Esophagus muscularis mucosa (tissue), 4 donors: Measurements from ENCODE around the gene SYCN. TPM values are rescaled to one million over a fixed set of nuclear protein-coding genes. Genes with fewer than 3 reads are reported as not detected.

Experiments used
- DNase-seq: peaks from one replicate; pipeline ENCODE4 v3.0.0-alpha.2; 2017; ENCODE audit errors: extremely low spot score
- H3K27ac ChIP-seq, 4 donors: fragments of 200-600 bp; sonication (generic); replicated peaks in 1 of 4; 1 replicate in 3 of 4; 2 replicates in 1 of 4; pipeline ENCODE4 v1.5.1; 2016 to 2019; ENCODE audit warnings: mild to moderate bottlenecking in 1 of 4
- H3K27me3 ChIP-seq, 4 donors: fragments of 200-600 bp; sonication (generic); one replicate each; pipeline versions ENCODE4 v1.5.1 to v1.6.0; 2016 to 2019
- H3K36me3 ChIP-seq, 4 donors: fragments of 200-600 bp; sonication (generic); one replicate each; pipeline ENCODE4 v1.5.1; 2016 to 2019
- H3K4me1 ChIP-seq, 4 donors: fragments of 200-600 bp; sonication (generic); one replicate each; pipeline ENCODE4 v1.5.1; 2016 to 2019
- H3K4me3 ChIP-seq, 4 donors: fragments of 200-600 bp; sonication (generic); 1 replicate in 2 of 4; 2 replicates in 2 of 4; pipeline ENCODE4 v1.5.1; 2016 to 2019; ENCODE audit warnings: mild to moderate bottlenecking in 4 of 4, moderate library complexity in 1 of 4
- H3K9me3 ChIP-seq, 4 donors: fragments of 200-600 bp; sonication (generic); 1 replicate in 3 of 4; 2 replicates in 1 of 4; pipeline ENCODE4 v1.5.1; 2016 to 2019
- EP300 ChIP-seq: sonication (generic); formaldehyde crosslinking; IDR thresholded peaks from one replicate; pipeline ENCODE4 v1.6.1; 2017; ENCODE audit warnings: antibody characterized with exemption
- POLR2A ChIP-seq: fragments of 450-650 bp; IDR thresholded peaks from one replicate; pipeline ENCODE4 v1.6.1; 2017; ENCODE audit warnings: antibody characterized with exemption, moderate library complexity, mild to moderate bottlenecking, low read depth
- POLR2AphosphoS5 ChIP-seq, 2 donors: sonication (generic); formaldehyde crosslinking; IDR thresholded peaks; one replicate each; pipeline ENCODE4 v1.6.1; 2017; ENCODE audit warnings: antibody characterized with exemption in 2 of 2
- WGBS: methylation state at CpG from one replicate; pipeline ENCODE4 v1.1.5; 2018; 5-methylcytosine and 5-hydroxymethylcytosine counted together
- intact Hi-C: fragments of 100-400 bp; cut with DNase I; formaldehyde crosslinking; loops from one replicate; pipeline ENCODE4 v1.15.1; 2023
- total RNA-seq, 4 donors: library from RNA; depleted of rRNA; stranded (reverse); fragments of >200 nt; gene quantifications; one replicate each; pipeline versions ENCODE4 v1.1.0 to v1.2.1, GENCODE V29; 2016
- TF ChIP-seq, protein P1 (sequence below), 3 experiments: fragments of 200-600 bp in 2 of 3; fragments of 450-650 bp in 1 of 3; sonication (generic) in 2 of 3; IDR thresholded peaks; one replicate each; pipeline ENCODE4 v1.5.1; 2017 to 2019; ENCODE audit warnings: antibody characterized with exemption in 3 of 3, mild to moderate bottlenecking in 2 of 3, moderate library complexity in 1 of 3

SYCN gene
- total RNA-seq, 4 donors from 2014 or later = not detected

DNA sequence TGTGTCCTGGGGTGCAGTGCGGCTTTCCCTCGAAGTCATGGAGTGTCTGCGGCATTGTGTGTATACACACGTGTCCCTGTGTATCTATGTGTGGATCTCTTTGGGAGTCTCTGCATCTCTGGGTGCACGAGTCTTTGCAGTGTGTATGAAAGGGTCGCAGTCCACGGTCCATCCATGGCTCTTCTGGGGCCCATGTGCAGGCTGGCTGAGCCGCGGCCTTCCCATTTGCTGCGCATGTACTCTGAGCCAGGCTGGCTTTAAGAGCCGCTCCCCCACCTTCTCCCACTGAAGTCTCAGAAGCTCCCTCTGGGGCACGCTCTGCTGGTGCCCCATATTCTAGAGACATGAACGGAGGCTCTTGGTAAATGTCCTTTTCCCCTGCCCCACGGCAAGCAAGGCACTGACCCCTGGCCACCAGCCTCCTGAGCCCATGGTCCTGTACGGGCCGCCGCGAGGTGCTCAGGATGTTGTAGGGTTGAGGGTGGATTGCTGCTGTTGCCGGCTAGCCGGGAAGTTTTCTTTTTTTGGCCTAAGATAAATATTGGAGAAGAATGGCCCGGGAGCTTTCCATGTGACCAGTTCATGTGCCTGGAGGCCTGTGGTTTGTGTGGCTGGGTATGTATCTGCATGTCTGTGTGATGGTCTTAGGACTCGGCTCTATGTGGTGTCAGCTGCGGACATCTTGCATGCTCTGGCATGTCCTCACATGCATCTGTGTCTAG lies 46.6 kb downstream of the SYCN start:
- Histone ChIP-seq H3K36me3 (no peaks in the 10 kb centered on the region), H3K4me3 (peak overlapping the region in 2 of 4 donors; percentile 3 to 12), H3K27me3 (no peaks in the 10 kb centered on the region), H3K27ac (no peak overlapping the region), H3K4me1 (peaks cover 39 to 80% (median 74%) of the 10 kb centered on the region in 4 donors), H3K9me3 (no peaks in the 10 kb centered on the region)
- TF ChIP-seq POLR2AphosphoS5 (IDR thresholded peaks at IDR 0.05) = no peak
- TF ChIP-seq EP300 = no peak
- TF ChIP-seq, protein P1, sequence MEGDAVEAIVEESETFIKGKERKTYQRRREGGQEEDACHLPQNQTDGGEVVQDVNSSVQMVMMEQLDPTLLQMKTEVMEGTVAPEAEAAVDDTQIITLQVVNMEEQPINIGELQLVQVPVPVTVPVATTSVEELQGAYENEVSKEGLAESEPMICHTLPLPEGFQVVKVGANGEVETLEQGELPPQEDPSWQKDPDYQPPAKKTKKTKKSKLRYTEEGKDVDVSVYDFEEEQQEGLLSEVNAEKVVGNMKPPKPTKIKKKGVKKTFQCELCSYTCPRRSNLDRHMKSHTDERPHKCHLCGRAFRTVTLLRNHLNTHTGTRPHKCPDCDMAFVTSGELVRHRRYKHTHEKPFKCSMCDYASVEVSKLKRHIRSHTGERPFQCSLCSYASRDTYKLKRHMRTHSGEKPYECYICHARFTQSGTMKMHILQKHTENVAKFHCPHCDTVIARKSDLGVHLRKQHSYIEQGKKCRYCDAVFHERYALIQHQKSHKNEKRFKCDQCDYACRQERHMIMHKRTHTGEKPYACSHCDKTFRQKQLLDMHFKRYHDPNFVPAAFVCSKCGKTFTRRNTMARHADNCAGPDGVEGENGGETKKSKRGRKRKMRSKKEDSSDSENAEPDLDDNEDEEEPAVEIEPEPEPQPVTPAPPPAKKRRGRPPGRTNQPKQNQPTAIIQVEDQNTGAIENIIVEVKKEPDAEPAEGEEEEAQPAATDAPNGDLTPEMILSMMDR (IDR thresholded peaks at IDR 0.05) = no peak
- no peak for TF ChIP-seq POLR2A
- WGBS = 63% methylated on average over 14 of the region's 23 CpGs
- no peak for DNase-seq
- intact Hi-C loops = no loop called here

DNA sequence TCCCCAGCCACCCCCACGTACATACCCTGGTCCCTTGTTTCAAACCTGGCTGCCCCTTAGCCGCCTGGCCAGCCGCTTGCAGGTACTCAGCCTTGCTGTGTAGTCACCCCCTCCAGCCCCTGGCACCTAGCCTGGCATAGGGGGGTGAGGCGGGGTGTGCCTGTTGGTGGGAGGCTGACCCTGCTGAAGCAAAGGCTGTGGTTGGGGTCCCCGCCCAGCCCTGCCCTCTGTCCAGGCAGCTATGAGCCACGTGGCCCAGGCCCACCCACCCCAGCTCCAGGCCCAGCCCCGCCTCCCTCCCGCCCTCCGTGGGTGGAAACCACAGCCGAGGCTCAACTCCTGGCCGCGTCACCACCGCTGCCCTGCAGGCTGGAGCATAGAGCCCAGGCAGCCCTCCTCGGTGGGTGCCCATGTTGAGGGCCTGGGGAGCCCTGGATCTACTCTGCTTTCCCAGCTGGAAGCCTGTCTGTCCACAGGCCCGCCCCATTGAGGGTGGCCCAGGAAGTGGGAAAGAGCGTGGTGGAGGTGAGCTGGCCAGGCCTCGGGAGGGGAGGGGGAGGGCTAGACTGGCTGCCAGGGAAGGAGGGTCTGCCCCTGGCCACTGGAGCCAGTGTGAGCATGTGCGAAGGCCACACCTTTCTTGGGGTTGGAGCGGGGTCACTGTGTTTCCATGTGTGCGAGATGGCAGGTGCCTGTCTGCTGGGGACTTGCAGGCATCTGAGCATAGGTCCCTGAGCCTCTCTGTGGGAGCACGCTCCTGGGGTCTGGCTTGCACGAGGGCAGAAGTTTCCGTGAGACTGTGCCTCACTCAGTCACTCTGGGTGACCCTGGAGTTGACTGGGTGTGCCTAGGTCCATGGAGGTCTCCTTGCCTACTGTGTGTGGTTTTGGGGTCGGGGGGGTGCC lies 47.5 kb downstream of the SYCN start:
- no peak for TF ChIP-seq EP300
- no peak for TF ChIP-seq POLR2AphosphoS5 (IDR thresholded peaks at IDR 0.05)
- TF ChIP-seq, protein P1 (IDR thresholded peaks at IDR 0.05) = no peak
- no peak for TF ChIP-seq POLR2A
- Histone ChIP-seq H3K36me3 (no peaks in the 10 kb centered on the region), H3K4me1 (peaks cover 39 to 76% (median 72%) of the 10 kb centered on the region in 4 donors), H3K4me3 (peak overlapping the region in 1 of 4 donors; percentile 3), H3K27me3 (no peaks in the 10 kb centered on the region), H3K27ac (peak overlapping the region in 1 of 4 donors; percentile 36), H3K9me3 (no peaks in the 10 kb centered on the region)
- intact Hi-C loops = no loop called here
- no peak for DNase-seq
- 75% methylated on average over 8 of the region's 24 CpGs for WGBS

DNA sequence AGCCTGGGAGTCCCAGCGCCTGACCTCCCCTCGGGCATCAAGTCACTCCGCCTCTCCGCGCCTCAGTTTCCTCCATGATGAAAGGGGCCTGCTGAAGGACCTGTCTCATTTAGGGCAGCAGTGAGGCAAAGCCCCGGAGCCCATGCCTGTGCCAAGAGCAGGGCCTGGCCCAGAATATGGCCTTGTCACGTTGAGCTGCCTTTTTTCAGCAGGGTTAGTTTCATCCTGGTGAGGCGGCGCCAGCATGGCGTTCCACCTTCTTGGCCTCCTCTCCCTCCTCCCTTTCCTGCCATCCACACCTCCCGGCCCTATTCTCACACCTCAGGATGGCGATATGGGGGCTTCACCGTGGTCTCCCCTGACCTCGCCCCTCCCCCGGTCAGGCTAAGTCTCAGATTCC lies 48.3 kb downstream of the SYCN start:
- DNase-seq = no peak
- Histone ChIP-seq H3K27me3 (no peaks in the 10 kb centered on the region), H3K4me1 (peaks cover 33 to 68% (median 67%) of the 10 kb centered on the region in 4 donors), H3K9me3 (no peaks in the 10 kb centered on the region), H3K4me3 (peak overlapping the region in 1 of 4 donors; percentile 3), H3K27ac (no peak overlapping the region), H3K36me3 (no peaks in the 10 kb centered on the region)
- TF ChIP-seq POLR2A = no peak
- TF ChIP-seq EP300 = no peak
- no peak for TF ChIP-seq POLR2AphosphoS5 (IDR thresholded peaks at IDR 0.05)
- TF ChIP-seq, protein P1 (IDR thresholded peaks at IDR 0.05) = no peak
- WGBS = 82% methylated on average over 15 of the region's 15 CpGs
- intact Hi-C loops = no loop called here

DNA sequence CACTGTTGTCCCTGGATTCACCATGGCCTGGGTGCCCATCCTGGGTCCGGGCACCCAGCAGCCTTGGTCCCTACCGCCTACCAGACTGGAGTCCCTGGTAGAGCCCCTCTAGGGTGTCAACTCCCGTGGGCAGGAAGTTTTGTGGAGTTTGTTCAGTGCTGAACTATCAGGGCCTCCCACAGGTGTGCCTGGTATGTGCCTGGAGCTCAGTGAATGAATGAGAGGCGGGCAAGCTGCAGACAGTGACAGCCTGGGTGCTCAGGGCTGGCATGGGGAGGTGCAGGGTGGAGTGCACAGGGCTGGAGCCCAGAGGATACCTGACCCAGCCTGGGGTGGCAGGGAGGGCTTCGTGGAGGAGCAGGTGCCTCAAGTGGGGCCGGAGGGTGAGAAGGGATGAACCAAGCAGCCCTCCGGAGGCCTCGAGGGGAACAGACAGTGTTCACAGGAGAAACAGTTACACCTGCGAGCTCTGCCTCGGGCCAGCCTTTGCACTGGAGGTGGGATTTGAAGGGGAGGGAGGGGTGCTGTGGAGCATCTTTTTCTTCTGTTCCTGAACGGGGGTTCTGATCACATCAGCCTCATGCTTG lies 48.9 kb downstream of the SYCN start:
- Histone ChIP-seq H3K9me3 (no peaks in the 10 kb centered on the region), H3K27ac (no peak overlapping the region), H3K4me1 (peaks cover 30 to 62% (median 62%) of the 10 kb centered on the region in 4 donors), H3K27me3 (no peaks in the 10 kb centered on the region), H3K4me3 (no peak overlapping the region), H3K36me3 (no peaks in the 10 kb centered on the region)
- no peak for DNase-seq
- intact Hi-C loops = no loop called here
- TF ChIP-seq EP300 = no peak
- TF ChIP-seq POLR2AphosphoS5 (IDR thresholded peaks at IDR 0.05) = no peak
- TF ChIP-seq POLR2A = no peak
- TF ChIP-seq, protein P1 (IDR thresholded peaks at IDR 0.05) = no peak
- 82% methylated on average over 9 of the region's 11 CpGs for WGBS
